ENCODE measurements around the gene OBP2A.
A peak's percentile ranks its signal among the peaks of the same experiment; 100 is the strongest.
"Not testable (repeated sequence)": the region's sequence is repeated elsewhere in the genome, so short reads cannot be mapped to it uniquely, and the experiment has no call there.

OBP2A gene

GRCh38 chr9:135545646-135546176 is at the start of gene OBP2A:
TSS of gene OBP2A (plus strand) at chr9:135546126. CDS start at chr9:135546181, 55 bp downstream.
- not testable (repeated sequence) for DNase-seq

GRCh38 chr9:135498381-135499126 is 47.4 kb upstream of the OBP2A start:
- DNase-seq: no peak

GRCh38 chr9:135499326-135500070 is 46.4 kb upstream of the OBP2A start:
- DNase-seq: peak; percentile 81

GRCh38 chr9:135500071-135500524 is 45.8 kb upstream of the OBP2A start:
- DNase-seq: no peak

- peak; percentile 81 for DNase-seq
Measured at GRCh38 chr9:135500525-135501260, 45.2 kb upstream of the OBP2A start, which contains the start of gene MRPS2. TSS of gene MRPS2 (plus strand) at chr9:135500682. CDS start at chr9:135500711, 29 bp downstream.

GRCh38 chr9:135501261-135502167 is 44.4 kb upstream of the OBP2A start:
- no peak for DNase-seq

GRCh38 chr9:135502168-135502872 is 43.6 kb upstream of the OBP2A start:
- DNase-seq: no peak

- DNase-seq: no peak
Measured at GRCh38 chr9:135502873-135503321, 43.0 kb upstream of the OBP2A start.

GRCh38 chr9:135503371-135504261 is 42.3 kb upstream of the OBP2A start:
- DNase-seq: no peak

- DNase-seq: no peak
Measured at GRCh38 chr9:135504262-135505243, 41.4 kb upstream of the OBP2A start.

- no peak for DNase-seq
Measured at GRCh38 chr9:135505406-135506187, 40.3 kb upstream of the OBP2A start.

GRCh38 chr9:135506327-135507103 is 39.4 kb upstream of the OBP2A start:
- DNase-seq: no peak

- no peak for DNase-seq
Measured at GRCh38 chr9:135507104-135508035, 38.6 kb upstream of the OBP2A start.

GRCh38 chr9:135508211-135508820 is 37.6 kb upstream of the OBP2A start:
- no peak for DNase-seq

- no peak for DNase-seq
Measured at GRCh38 chr9:135509458-135509857, 36.5 kb upstream of the OBP2A start.

- no peak for DNase-seq
Measured at GRCh38 chr9:135512241-135512603, 33.7 kb upstream of the OBP2A start.
